Left ventricle myocardium inferior (tissue), 1 donor: ENCODE results near the gene GPC3. TPM values are rescaled to one million over a fixed set of nuclear protein-coding genes. Genes with fewer than 3 reads are reported as not detected.

Experiments used
- DNase-seq: peaks from one replicate; pipeline ENCODE4 v3.0.0-alpha.2; 2020
- H3K27ac ChIP-seq: fragments of 200-600 bp; replicated peaks from 2 replicates; pipeline ENCODE4 v1.8.0; 2021
- H3K27me3 ChIP-seq: fragments of 200-600 bp; 2 replicates; pipeline ENCODE4 v1.8.0; 2021; ENCODE audit warnings: low read depth
- H3K36me3 ChIP-seq: fragments of 200-600 bp; 2 replicates; pipeline ENCODE4 v1.8.0; 2021
- H3K4me1 ChIP-seq: fragments of 200-600 bp; 2 replicates; pipeline ENCODE4 v1.8.0; 2021
- H3K4me3 ChIP-seq: fragments of 200-600 bp; 2 replicates; pipeline ENCODE4 v1.8.0; 2021; ENCODE audit warnings: mild to moderate bottlenecking, moderate library complexity
- H3K9me3 ChIP-seq: fragments of 200-600 bp; replicated peaks from 2 replicates; pipeline ENCODE4 v1.8.0; 2021
- intact Hi-C: fragments of 100-400 bp; cut with micrococcal nuclease; formaldehyde crosslinking; loops from one replicate; pipeline ENCODE4 v1.11.0; 2022
- total RNA-seq: library from RNA; stranded (reverse); fragmentation: NEBNext Ultra II Directional; extraction: Animal tissue kit (Norgen Biotek cat#: 25700); gene quantifications from one replicate; pipeline ENCODE4 v1.2.1, GENCODE V29; 2021
- TF ChIP-seq, protein P1 (sequence below): fragments of 200-600 bp; IDR thresholded peaks from 2 replicates; pipeline ENCODE4 v1.8.0; 2021; ENCODE audit warnings: antibody characterized with exemption, mild to moderate bottlenecking, borderline replicate concordance
- donor health status: DM: no; HTN: yes; CAD: no; lungs with severe emphysema.

GPC3 gene
- total RNA-seq, 1 donor from 2014 or later, result 5.4 TPM

DNA sequence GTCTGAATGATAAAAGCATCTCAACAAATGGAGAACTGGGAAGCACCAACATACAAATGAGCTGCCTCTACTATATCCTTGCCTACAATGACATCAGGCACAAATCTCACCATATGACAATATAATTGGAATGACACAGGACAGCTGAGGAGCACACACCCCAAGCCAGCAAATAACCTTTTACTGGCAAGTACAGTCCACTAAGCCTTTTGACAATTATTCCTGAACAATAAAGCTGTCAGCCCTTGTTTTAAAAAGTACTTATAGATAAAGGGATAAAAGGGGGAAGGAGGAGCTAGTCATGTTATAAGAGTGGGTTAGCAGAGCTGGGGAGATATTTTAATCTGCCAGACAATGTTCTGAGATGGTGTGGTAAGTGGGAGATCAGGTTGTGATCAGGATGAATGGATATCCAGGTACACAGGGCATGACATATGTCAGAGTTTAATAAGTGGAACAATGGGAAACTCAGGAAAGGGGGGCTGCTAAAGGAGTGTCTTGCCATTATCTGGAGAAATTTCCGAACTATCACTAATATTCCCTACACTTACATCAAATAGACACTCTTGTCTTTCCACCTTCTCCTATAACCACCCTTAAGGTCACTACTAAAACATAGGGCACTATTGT is 127.6 kb downstream of the GPC3 start:
- intact Hi-C loops, result no loop called here
- Histone ChIP-seq H3K4me1 (no peaks in the 10 kb centered on the region), H3K27me3 (no peaks in the 10 kb centered on the region), H3K9me3 (no peaks in the 10 kb centered on the region), H3K36me3 (no peaks in the 10 kb centered on the region), H3K4me3 (no peak overlapping the region), H3K27ac (no peak overlapping the region)
- TF ChIP-seq, protein P1, sequence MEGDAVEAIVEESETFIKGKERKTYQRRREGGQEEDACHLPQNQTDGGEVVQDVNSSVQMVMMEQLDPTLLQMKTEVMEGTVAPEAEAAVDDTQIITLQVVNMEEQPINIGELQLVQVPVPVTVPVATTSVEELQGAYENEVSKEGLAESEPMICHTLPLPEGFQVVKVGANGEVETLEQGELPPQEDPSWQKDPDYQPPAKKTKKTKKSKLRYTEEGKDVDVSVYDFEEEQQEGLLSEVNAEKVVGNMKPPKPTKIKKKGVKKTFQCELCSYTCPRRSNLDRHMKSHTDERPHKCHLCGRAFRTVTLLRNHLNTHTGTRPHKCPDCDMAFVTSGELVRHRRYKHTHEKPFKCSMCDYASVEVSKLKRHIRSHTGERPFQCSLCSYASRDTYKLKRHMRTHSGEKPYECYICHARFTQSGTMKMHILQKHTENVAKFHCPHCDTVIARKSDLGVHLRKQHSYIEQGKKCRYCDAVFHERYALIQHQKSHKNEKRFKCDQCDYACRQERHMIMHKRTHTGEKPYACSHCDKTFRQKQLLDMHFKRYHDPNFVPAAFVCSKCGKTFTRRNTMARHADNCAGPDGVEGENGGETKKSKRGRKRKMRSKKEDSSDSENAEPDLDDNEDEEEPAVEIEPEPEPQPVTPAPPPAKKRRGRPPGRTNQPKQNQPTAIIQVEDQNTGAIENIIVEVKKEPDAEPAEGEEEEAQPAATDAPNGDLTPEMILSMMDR, result no peak
- no peak for DNase-seq

- Histone ChIP-seq H3K27ac (no peak overlapping the region), H3K27me3 (no peaks in the 10 kb centered on the region), H3K4me1 (no peaks in the 10 kb centered on the region), H3K9me3 (no peaks in the 10 kb centered on the region), H3K4me3 (no peak overlapping the region), H3K36me3 (no peaks in the 10 kb centered on the region)
- TF ChIP-seq, protein P1, result no peak
- intact Hi-C loops, result no loop called here
- DNase-seq, result no peak
Observed at GRCh38 chrX:133856819-133857218, 128.6 kb downstream of the GPC3 start.

GRCh38 chrX:133854290-133854689 is 131.1 kb downstream of the GPC3 start:
- no peak overlapping the region for H3K27ac ChIP-seq
- H3K9me3 ChIP-seq, result no peaks in the 10 kb centered on the region
- intact Hi-C loops, result no loop called here
- no peaks in the 10 kb centered on the region for H3K36me3 ChIP-seq
- H3K27me3 ChIP-seq, result no peaks in the 10 kb centered on the region
- no peak overlapping the region for H3K4me3 ChIP-seq
- no peak for DNase-seq
- no peaks in the 10 kb centered on the region for H3K4me1 ChIP-seq
- TF ChIP-seq, protein P1, result no peak

- Histone ChIP-seq H3K9me3 (no peaks in the 10 kb centered on the region), H3K4me1 (no peaks in the 10 kb centered on the region), H3K27ac (no peak overlapping the region), H3K27me3 (no peaks in the 10 kb centered on the region), H3K36me3 (no peaks in the 10 kb centered on the region), H3K4me3 (no peak overlapping the region)
- TF ChIP-seq, protein P1, result no peak
- no peak for DNase-seq
- intact Hi-C loops, result no loop called here
Observed at GRCh38 chrX:133852837-133853356, 132.5 kb downstream of the GPC3 start.

DNA sequence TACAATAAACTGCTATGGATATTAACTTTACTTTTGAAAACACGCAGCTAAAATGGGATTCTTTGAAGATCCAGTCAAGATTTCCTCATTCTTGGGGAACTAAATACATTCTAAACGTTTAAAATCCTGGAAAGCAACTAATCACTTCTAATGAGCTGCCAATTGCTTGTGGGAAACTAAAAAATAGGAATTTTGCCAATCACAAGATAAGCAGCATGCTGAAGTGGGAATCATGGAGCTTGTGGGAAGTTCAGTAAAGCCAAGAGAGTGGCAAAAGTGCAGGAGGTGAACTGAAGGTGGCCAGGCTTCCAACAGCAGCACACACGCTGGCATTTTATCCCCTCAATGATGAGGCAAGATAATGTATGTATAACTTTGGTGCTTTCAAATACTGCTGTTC is 133.0 kb downstream of the GPC3 start:
- H3K27me3 ChIP-seq, result no peaks in the 10 kb centered on the region
- no peak overlapping the region for H3K27ac ChIP-seq
- no peaks in the 10 kb centered on the region for H3K4me1 ChIP-seq
- H3K4me3 ChIP-seq, result no peak overlapping the region
- DNase-seq, result no peak
- TF ChIP-seq, protein P1, result no peak
- H3K9me3 ChIP-seq, result no peaks in the 10 kb centered on the region
- intact Hi-C loops, result no loop called here
- no peaks in the 10 kb centered on the region for H3K36me3 ChIP-seq
